ENCODE measurements around the gene C2orf69.

DNA sequence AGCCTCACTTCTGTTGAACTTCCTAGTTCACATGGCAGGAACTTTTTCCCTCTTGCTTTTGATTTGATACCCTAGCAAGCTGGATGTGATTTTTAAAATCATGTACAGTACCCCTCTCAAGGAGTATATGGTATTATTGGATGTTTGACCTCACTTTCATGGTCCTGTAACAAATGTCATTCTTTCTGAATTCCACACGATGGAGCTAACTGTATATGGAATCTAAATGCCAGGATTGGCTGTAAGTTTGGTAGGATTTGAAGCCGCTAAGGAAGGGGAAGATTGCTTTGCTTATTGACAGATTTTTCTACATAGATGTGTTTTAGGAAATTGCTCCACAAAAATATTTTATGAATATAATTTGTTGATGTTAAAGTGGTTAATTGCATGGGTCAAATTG, 62.6 kb downstream of the C2orf69 start:
- TF ChIP-seq POLR2A (IDR thresholded peaks at IDR 0.05; ENCODE audit: low read depth, low read length) (no peak), POLR2AphosphoS5 (IDR thresholded peaks at IDR 0.05; ENCODE audit: low read depth, low read length) (no peak)
